Mesenteric fat pad (tissue), 1 donor: ENCODE data around the gene PTGR3. TPM values are rescaled to one million over a fixed set of nuclear protein-coding genes. Genes with fewer than 3 reads are reported as not detected.

Experiments
- DNase-seq: peaks from one replicate; pipeline ENCODE4 v3.0.0-alpha.2; 2020; ENCODE audit warnings: low spot score
- total RNA-seq: library from RNA; stranded (reverse); fragmentation: NEBNext Ultra II Directional; extraction: Animal tissue kit (Norgen Biotek cat#: 25700); gene quantifications from one replicate; pipeline ENCODE4 v1.2.1, GENCODE V29; 2021
- donor health status: DM: yes; HTN: yes; CAD: no.

PTGR3 gene
- total RNA-seq, 1 donor from 2014 or later, result 25.5 TPM

- DNase-seq, result no peak
Observed at GRCh38 chr18:75215663-75216062, 6.7 kb upstream of the PTGR3 start.

GRCh38 chr18:75214766-75215510, 6.0 kb upstream of the PTGR3 start:
- DNase-seq, result no peak

GRCh38 chr18:75214332-75214690, 5.4 kb upstream of the PTGR3 start:
- no peak for DNase-seq

GRCh38 chr18:75213611-75214331, 4.8 kb upstream of the PTGR3 start:
- DNase-seq, result no peak

GRCh38 chr18:75212751-75213090, 3.8 kb upstream of the PTGR3 start:
- DNase-seq, result no peak

GRCh38 chr18:75211953-75212750, 3.2 kb upstream of the PTGR3 start:
- no peak for DNase-seq

GRCh38 chr18:75211626-75211952, 2.6 kb upstream of the PTGR3 start:
- no peak for DNase-seq

- DNase-seq, result no peak
Observed at GRCh38 chr18:75211002-75211621, 2.2 kb upstream of the PTGR3 start.

GRCh38 chr18:75210274-75211001, 1.5 kb upstream of the PTGR3 start, which contains the start of gene TSHZ1:
Gene TSHZ1, plus strand, starts transcription at chr18:75210797. Its CDS starts 1,080 bp downstream, at chr18:75211877.
- no peak for DNase-seq

GRCh38 chr18:75209951-75210258, 966 bp upstream of the PTGR3 start:
- DNase-seq, result no peak

- DNase-seq, result no peak
Observed at GRCh38 chr18:75208836-75209128, 157 bp downstream of the PTGR3 start.

- no peak for DNase-seq
Observed at GRCh38 chr18:75208155-75208835, 644 bp downstream of the PTGR3 start.

GRCh38 chr18:75207310-75208154, 1.4 kb downstream of the PTGR3 start:
- no peak for DNase-seq

GRCh38 chr18:75206452-75207309, 2.3 kb downstream of the PTGR3 start:
- DNase-seq, result no peak

GRCh38 chr18:75205514-75206132, 3.3 kb downstream of the PTGR3 start:
- DNase-seq, result no peak

GRCh38 chr18:75204732-75205513, 4.0 kb downstream of the PTGR3 start:
- DNase-seq, result no peak

GRCh38 chr18:75204269-75204731, 4.6 kb downstream of the PTGR3 start:
- no peak for DNase-seq
